SJSA1 (cell line): ENCODE data around the gene EIF4G1. TPM values are rescaled to one million over a fixed set of nuclear protein-coding genes. Genes with fewer than 3 reads are reported as not detected.
"Not testable (repeated sequence)": the region's sequence is repeated elsewhere in the genome, so short reads cannot be mapped to it uniquely, and the experiment has no call there.

ENCODE experiments used
- DNase-seq, 2 experiments: peaks; one replicate each; pipeline ENCODE4 v3.0.0-alpha.2; 2015 to 2020; ENCODE audit warnings: low spot score in 2 of 2, low read depth in 1 of 2
- H3K27ac ChIP-seq: fragments of 250-450 bp; sonication (Bioruptor Pico); 2 replicates; pipeline ENCODE4 v1.5.1; 2020; ENCODE audit warnings: mild to moderate bottlenecking, moderate library complexity
- H3K27me3 ChIP-seq: fragments of 250-450 bp; sonication (Bioruptor Pico); replicated peaks from 2 replicates; pipeline ENCODE4 v1.5.1; 2020; ENCODE audit warnings: mild to moderate bottlenecking, moderate library complexity
- H3K36me3 ChIP-seq: fragments of 250-450 bp; sonication (Bioruptor Pico); 2 replicates; pipeline ENCODE4 v1.5.1; 2020; ENCODE audit warnings: mild to moderate bottlenecking
- H3K4me1 ChIP-seq: fragments of 250-450 bp; sonication (Bioruptor Pico); replicated peaks from 2 replicates; pipeline ENCODE4 v1.6.1; 2021; ENCODE audit warnings: mild to moderate bottlenecking
- H3K4me3 ChIP-seq: fragments of 250-450 bp; sonication (Bioruptor Pico); 2 replicates; pipeline ENCODE4 v1.5.1; 2020; ENCODE audit warnings: mild to moderate bottlenecking
- H3K9me3 ChIP-seq: fragments of 250-450 bp; sonication (Bioruptor Pico); replicated peaks from 2 replicates; pipeline ENCODE4 v1.5.1; 2020; ENCODE audit warnings: mild to moderate bottlenecking
- total RNA-seq: library from RNA; depleted of rRNA; stranded (reverse); fragments of >200 nt; shearing (Covaris generic); gene quantifications from 2 replicates; pipeline ENCODE4 v1.2.3, GENCODE V29; 2014

EIF4G1 gene
- total RNA-seq, 1 experiment from 2014 or later, result 257 TPM

DNA sequence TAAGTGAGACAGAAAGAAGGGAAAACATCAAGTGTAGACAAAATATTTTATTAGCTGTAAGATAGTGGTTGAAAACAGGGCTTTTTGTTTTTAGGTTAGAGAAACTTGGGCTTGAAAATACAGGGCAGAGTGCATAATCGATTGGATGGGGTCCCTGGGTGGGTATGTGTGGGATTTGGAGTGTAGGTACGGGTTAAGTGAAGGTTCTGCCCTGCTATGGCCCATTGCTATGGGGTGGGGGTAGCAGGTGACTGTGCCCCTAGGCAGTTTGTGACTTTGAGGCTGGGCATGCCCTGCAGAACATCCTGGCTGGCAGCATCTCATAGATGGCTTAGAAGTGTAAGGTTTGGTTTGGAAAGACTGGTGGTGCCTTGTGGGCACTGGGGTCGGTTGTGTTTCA, 19.3 kb downstream of the EIF4G1 start:
- no peak for DNase-seq
- Histone ChIP-seq H3K27ac (peak overlapping the region; percentile 81), H3K4me3 (no peak overlapping the region), H3K4me1 (peaks cover 64% of the 10 kb centered on the region), H3K36me3 (peaks cover 72% of the 10 kb centered on the region), H3K9me3 (no peaks in the 10 kb centered on the region), H3K27me3 (no peaks in the 10 kb centered on the region)

DNA sequence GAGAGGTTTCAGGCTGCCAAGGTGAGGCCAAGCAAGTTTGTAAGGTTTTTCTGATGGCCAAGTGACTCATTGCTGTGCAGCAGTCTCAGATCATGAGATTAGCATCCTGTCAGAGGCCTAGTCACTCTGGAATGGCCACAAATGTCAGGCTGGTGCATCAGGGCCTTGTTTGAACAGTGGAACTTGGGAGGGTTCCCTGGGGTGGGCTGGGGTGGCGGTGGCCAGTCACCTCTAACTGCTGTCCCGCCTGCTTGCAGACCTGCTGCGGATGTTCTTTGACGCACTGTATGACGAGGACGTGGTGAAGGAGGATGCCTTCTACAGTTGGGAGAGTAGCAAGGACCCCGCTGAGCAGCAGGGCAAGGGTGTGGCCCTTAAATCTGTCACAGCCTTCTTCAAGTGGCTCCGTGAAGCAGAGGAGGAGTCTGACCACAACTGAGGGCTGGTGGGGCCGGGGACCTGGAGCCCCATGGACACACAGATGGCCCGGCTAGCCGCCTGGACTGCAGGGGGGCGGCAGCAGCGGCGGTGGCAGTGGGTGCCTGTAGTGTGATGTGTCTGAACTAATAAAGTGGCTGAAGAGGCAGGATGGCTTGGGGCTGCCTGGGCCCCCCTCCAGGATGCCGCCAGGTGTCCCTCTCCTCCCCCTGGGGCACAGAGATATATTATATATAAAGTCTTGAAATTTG, 20.2 kb downstream of the EIF4G1 start:
- no peaks in the 10 kb centered on the region for H3K9me3 ChIP-seq

DNA sequence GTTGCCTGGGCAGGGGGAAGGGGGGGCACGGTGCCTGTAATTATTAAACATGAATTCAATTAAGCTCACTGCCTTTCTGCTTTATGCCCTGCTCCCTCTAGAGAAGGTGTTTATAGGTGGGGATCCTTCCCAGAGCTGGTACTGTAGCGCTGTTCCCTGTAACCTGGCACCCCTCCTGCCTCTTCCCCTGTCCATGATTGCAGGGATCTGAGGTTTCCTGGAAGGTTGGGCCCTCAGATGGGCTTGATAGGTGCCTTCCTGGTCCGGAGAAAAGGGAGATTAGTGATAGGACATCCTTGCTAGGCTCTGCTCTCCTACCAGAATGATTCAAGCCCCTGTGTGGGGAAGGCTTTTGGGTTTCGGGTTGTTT, 20.9 kb downstream of the EIF4G1 start:
- Histone ChIP-seq H3K36me3 (peaks cover 56% of the 10 kb centered on the region), H3K27me3 (no peaks in the 10 kb centered on the region), H3K9me3 (no peaks in the 10 kb centered on the region), H3K4me3 (peak overlapping the region; percentile 54), H3K27ac (peak overlapping the region; percentile 78), H3K4me1 (peaks cover 75% of the 10 kb centered on the region)
- no peak for DNase-seq

More for the DNA sequence above, 20.2 kb downstream of the EIF4G1 start:
- H3K27ac ChIP-seq, result peak overlapping the region; percentile 81
- H3K4me3 ChIP-seq, result no peak overlapping the region
- H3K27me3 ChIP-seq, result no peaks in the 10 kb centered on the region
- peaks cover 68% of the 10 kb centered on the region for H3K4me1 ChIP-seq
- DNase-seq, result peak; percentile 54 to 83
- peaks cover 63% of the 10 kb centered on the region for H3K36me3 ChIP-seq

DNA sequence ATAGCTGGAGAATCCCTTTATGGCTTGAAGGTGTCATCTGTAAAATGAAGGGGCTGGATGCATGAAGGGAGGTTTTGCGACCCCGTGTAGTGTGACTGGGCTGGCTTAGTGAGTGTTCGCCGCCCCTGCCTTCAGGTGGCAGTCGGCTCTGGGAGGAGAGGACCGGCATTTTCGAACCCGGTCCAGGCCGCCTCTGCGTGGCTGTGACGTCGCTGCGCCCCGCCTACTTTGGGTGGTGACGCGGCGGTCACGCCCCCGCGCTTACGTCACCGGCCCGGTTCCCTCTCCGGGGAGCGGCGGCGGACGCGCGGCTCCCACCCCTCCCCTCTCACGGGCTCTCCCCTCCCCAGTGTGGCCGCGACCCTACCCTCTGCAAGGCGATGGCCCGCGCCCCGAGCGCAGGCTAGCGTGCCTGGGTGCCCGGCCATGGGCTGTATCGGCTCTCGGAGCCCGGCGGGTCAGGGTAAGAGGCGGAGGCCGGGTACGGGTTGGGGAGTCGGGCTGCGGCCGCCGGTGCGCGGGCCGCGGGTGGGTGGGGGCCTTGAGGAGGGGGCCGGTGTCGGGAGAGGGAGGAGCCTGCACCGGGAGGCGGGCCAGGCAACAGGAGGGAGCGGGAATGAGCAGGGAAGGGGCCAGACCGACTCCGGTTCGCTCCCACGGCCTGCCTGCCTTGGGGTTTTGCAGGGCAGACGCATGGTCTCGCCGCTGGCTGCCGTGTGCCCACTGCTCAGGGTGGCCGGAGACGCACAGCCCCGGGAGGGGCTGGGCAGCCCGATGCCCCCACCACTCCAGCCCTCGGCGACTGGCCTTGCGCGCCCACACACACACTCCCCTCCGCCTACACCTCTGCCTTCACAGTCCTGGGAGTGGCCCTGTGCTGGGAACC, 21.5 kb downstream of the EIF4G1 start:
- H3K27ac ChIP-seq, result peak overlapping the region; percentile 78
- H3K36me3 ChIP-seq, result peaks cover 50% of the 10 kb centered on the region
- DNase-seq, result peak; percentile 77 to 81
- H3K27me3 ChIP-seq, result no peaks in the 10 kb centered on the region
- H3K4me3 ChIP-seq, result peak overlapping the region; percentile 54
- no peaks in the 10 kb centered on the region for H3K9me3 ChIP-seq
- peaks cover 78% of the 10 kb centered on the region for H3K4me1 ChIP-seq

DNA sequence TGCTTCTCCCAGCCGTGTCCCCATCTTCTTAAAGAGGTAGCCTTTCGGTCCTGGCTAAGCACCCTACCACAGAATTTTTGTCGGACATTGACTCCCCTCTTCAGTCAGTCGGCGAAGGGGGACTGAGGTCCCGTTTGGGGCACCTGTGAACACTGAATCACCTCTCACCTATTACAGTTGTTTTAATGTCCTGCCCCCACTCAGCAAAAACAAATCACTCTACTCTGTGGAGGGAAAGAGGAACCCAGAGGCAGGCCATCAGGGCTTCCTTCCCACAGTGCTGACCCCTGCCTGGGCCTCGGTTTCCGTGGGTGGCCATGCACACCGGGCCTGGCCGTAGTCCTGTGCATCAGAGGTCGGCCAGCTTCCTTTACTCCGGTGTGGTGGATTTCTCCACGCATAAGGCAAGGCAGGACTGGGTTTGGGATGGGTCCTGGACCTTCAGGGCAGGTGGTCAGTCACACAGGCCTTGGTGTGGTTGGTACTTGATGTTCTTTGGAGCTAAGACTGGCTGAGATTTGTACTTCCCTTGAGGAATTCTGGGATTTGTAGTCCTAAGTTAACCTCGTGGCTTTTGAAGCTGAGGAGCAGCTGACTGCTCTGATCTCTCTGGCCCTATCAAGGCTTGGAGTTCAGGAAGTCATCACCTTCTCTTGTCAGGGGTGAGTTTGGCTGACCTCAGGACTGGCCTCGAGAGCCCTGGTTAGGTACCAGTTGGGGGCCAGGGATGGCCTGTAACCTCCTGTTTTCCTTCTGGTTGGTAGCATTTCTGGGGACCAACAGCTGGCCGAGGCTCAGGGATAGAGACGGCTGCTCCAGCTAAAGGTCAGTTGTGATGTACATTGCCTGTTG, 22.4 kb downstream of the EIF4G1 start:
- Histone ChIP-seq H3K27ac (no peak overlapping the region), H3K27me3 (no peaks in the 10 kb centered on the region), H3K4me1 (peaks cover 73% of the 10 kb centered on the region), H3K4me3 (peak overlapping the region; percentile 54), H3K36me3 (peaks cover 41% of the 10 kb centered on the region), H3K9me3 (no peaks in the 10 kb centered on the region)
- peak in 1 of 2 experiments; percentile 26 for DNase-seq

DNA sequence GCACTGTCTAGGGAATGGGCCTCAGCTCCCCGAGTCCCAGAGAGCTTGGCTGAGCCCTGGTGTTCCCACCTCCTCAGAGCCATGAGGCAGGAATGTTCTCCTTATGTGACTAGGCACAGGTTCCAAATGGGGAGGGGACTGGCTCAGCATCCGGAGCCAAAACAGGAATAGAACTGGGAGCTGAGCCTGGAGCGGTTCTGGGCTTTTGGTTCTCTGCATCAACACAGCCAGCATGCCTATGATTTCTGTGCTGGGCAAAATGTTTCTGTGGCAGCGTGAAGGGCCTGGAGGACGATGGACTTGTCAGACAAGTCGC, 23.0 kb downstream of the EIF4G1 start, which contains the start of gene FAM131A:
TSS of gene FAM131A (plus strand) at position 202 of the 316 bp plus-strand sequence. CDS start at position 233, 31 bp downstream.
- Histone ChIP-seq H3K4me1 (peaks cover 67% of the 10 kb centered on the region), H3K4me3 (peak within 1 kb of the TSS; percentile 54), H3K27me3 (no peaks in the 10 kb centered on the region), H3K9me3 (no peaks in the 10 kb centered on the region), H3K27ac (no peak within 1 kb of the TSS), H3K36me3 (peaks cover 35% of the 10 kb centered on the region)
- DNase-seq, result no peak

DNA sequence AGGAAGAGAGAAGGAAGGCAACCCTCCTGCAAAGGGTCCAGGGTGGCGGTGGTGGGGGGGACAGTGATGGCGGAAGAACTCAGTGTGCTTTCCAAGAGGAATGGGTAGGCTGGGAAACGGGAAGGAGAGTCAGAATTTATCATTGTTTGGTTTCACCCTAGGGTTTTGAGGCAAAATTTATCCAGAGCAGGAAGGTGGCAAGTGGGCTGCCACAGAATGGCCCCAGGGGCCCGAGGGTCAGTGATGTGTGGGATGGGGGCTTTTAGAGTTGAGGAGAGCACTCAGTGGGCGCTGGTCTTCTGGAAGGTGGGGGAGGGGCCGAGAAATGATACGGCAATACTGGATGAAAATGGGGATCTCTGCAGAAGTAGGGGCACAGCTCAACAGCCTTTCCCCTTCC, 23.6 kb downstream of the EIF4G1 start:
- H3K4me3 ChIP-seq, result no peak overlapping the region

DNA sequence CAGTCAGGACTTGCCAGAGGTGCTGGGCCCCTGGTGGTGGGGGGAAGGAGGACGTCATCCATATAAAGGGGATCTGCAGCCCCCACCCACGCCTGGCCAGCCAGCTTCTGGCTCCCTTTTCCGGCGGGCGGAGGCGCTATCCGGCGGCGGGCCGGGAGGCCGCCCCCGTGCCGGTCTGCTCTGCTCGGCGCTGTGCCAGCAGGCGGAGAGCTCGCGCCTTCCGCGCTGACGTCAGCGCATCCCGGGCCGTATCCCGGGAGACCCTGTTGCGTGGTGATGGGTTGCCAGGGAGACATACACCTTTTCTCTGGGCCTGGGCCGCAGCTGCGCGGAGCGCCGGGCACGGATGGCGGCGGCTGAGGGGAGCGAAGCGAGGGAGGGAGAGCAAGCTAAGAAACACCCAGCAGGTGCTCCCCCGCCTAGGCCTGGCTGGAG, 24.1 kb downstream of the EIF4G1 start:
- Histone ChIP-seq H3K36me3 (peaks cover 26% of the 10 kb centered on the region), H3K27me3 (no peaks in the 10 kb centered on the region), H3K27ac (no peak overlapping the region), H3K4me3 (no peak overlapping the region), H3K9me3 (no peaks in the 10 kb centered on the region), H3K4me1 (peaks cover 55% of the 10 kb centered on the region)
- no peak for DNase-seq

More for the DNA sequence above, 23.6 kb downstream of the EIF4G1 start:
- no peak for DNase-seq
- H3K27me3 ChIP-seq, result no peaks in the 10 kb centered on the region
- H3K36me3 ChIP-seq, result peaks cover 29% of the 10 kb centered on the region
- H3K27ac ChIP-seq, result no peak overlapping the region
- peaks cover 61% of the 10 kb centered on the region for H3K4me1 ChIP-seq
- no peaks in the 10 kb centered on the region for H3K9me3 ChIP-seq

DNA sequence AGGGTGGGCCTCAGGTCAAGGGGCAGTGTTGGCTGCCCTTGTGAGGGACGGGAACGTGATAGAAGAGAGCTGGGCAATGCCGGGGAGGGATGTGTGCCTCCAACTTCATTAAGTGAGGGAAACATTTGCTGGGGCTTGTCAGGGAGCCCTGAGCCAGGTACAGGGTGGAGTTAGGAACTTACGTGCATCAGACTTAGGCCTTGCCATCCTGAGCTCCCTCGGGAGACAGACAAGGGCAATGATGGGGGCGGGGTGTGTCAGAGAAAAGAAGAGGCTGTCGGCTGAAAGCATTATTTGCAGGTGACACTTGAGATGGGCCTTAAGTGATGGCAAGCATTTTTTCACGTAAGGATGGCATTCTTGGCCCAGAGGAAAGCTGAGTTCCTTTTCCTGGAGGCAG, 24.6 kb downstream of the EIF4G1 start:
- H3K27ac ChIP-seq, result no peak overlapping the region
- H3K4me1 ChIP-seq, result peaks cover 51% of the 10 kb centered on the region
- H3K27me3 ChIP-seq, result no peaks in the 10 kb centered on the region
- peaks cover 22% of the 10 kb centered on the region for H3K36me3 ChIP-seq
- DNase-seq, result no peak
- no peak overlapping the region for H3K4me3 ChIP-seq
- H3K9me3 ChIP-seq, result no peaks in the 10 kb centered on the region

DNA sequence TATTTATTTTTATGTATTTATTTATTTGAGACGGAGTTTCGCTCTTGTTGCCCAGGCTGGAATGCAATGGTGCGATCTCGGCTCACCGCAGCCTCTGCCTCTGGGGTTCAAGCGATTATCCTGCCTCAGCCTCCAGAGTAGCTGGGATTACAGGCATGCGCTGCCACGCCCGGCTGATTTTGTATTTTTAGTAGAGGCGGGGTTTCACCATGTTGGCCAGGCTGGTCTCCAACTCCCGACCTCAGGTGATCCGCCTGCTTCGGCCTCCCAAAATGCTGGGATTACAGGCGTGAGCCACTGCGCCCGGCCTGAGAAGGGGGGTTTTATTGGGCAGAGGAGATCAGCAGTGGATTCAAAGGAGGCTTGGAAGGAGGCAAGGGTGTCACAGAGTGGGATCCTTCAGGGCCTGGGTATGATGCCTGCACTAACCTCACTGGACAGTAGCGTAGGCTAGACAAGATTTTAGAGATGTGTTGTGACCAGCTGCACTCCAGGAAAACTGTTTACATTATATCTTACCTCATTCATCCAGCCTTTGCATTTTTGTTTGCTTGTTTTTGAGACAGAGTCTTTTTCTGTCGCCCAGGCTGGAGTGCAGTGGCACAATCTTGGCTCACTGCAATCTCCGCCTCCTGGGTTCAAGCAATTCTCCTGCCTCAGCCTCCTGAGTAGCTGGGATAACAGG, 25.2 kb downstream of the EIF4G1 start:
- H3K27me3 ChIP-seq, H3K4me3 ChIP-seq, DNase-seq, H3K9me3 ChIP-seq, H3K27ac ChIP-seq: not testable (repeated sequence)
- H3K36me3 ChIP-seq, result peaks cover 20% of the 10 kb centered on the region
- H3K4me1 ChIP-seq, result peaks cover 45% of the 10 kb centered on the region

DNA sequence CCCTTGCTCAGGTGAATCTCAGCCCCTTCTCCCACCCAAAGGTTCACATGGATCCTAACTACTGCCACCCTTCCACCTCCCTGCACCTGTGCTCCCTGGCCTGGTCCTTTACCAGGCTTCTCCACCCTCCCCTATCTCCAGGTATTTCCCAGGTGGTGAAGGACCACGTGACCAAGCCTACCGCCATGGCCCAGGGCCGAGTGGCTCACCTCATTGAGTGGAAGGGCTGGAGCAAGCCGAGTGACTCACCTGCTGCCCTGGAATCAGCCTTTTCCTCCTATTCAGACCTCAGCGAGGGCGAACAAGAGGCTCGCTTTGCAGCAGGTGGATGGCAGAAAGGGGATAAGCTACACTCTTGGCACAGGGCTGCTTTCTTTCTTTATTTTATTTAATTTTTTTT, 27.5 kb downstream of the EIF4G1 start:
- Histone ChIP-seq H3K9me3 (no peaks in the 10 kb centered on the region), H3K36me3 (peaks cover 16% of the 10 kb centered on the region), H3K4me3 (no peak overlapping the region), H3K4me1 (peaks cover 31% of the 10 kb centered on the region), H3K27ac (no peak overlapping the region), H3K27me3 (no peaks in the 10 kb centered on the region)
- no peak for DNase-seq

DNA sequence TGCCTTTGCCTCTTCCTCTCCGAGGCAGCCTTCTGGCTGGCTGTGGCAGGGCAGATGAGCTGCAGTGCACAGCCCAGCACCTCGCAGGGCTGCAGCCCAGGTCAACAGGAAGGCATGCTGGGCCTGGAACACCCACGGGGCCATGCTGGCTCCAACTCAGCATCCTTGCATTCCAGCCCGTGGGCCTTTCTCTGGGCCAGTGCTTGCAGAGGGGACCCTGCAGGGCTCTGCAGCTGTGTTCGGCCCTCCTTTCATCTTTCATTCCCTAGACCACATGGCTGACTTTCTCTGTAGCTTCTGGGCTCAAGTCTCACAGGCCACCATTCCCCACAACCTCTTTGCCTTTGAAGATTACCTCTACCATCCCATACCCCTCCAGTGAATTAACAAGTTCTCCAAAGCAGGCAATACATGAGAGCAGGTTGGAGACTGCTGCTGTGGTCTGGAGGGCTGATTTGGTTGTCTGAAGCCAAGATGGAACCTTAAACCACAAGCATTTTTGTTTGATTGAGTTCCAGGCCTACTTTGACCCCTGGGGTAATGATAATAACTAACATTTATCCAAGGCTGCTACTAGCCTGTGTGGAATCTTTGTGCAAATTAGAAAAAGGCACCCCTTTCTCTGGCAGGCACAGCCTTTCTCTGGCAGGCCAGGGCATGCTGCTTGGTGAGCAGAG, 28.9 kb downstream of the EIF4G1 start:
- Histone ChIP-seq H3K36me3 (peaks cover 23% of the 10 kb centered on the region), H3K27me3 (no peaks in the 10 kb centered on the region), H3K9me3 (no peaks in the 10 kb centered on the region), H3K4me1 (peaks cover 27% of the 10 kb centered on the region), H3K4me3 (no peak overlapping the region), H3K27ac (no peak overlapping the region)
- DNase-seq, result no peak
